Effector memory CD4-positive, alpha-beta T cell (primary cell): ENCODE measurements around the gene KANK2.

Source experiments
- DNase-seq, 3 donors: peaks; one replicate each; pipeline ENCODE4 v3.0.0-alpha.2; 2020
- H3K27ac ChIP-seq: 2 replicates; pipeline ENCODE4 v1.7.0; 2013; ENCODE audit warnings: mild to moderate bottlenecking, low read length, moderate library complexity; ENCODE audit not compliant: insufficient read depth, poor library complexity, severe bottlenecking
- H3K27me3 ChIP-seq: replicated peaks from 2 replicates; pipeline ENCODE4 v1.7.0; 2013; ENCODE audit warnings: mild to moderate bottlenecking, low read length; ENCODE audit not compliant: insufficient read depth, control insufficient read depth, poor library complexity, severe bottlenecking
- H3K36me3 ChIP-seq: 2 replicates; pipeline ENCODE4 v1.7.0; 2013; ENCODE audit warnings: mild to moderate bottlenecking, low read length, moderate library complexity; ENCODE audit not compliant: control insufficient read depth, insufficient read depth
- H3K4me1 ChIP-seq: 2 replicates; pipeline ENCODE4 v1.7.0; 2013; ENCODE audit warnings: low read length, mild to moderate bottlenecking; ENCODE audit not compliant: control insufficient read depth, insufficient read depth, poor library complexity, severe bottlenecking
- H3K4me3 ChIP-seq: 2 replicates; pipeline ENCODE4 v1.7.0; 2013; ENCODE audit warnings: low read length, low read depth, mild to moderate bottlenecking; ENCODE audit not compliant: insufficient read depth, poor library complexity, severe bottlenecking
- H3K9me3 ChIP-seq: 2 replicates; pipeline ENCODE4 v1.7.0; 2013; ENCODE audit warnings: mild to moderate bottlenecking, low read length, moderate library complexity; ENCODE audit not compliant: control insufficient read depth

KANK2 gene

GRCh38 chr19:11174336-11174735 lies 23.0 kb downstream of the KANK2 start:
- H3K36me3 ChIP-seq, result no peaks in the 10 kb centered on the region
- no peak overlapping the region for H3K27ac ChIP-seq
- no peak overlapping the region for H3K4me3 ChIP-seq
- no peaks in the 10 kb centered on the region for H3K4me1 ChIP-seq
- DNase-seq, result no peak
- no peaks in the 10 kb centered on the region for H3K27me3 ChIP-seq
- no peaks in the 10 kb centered on the region for H3K9me3 ChIP-seq

DNA sequence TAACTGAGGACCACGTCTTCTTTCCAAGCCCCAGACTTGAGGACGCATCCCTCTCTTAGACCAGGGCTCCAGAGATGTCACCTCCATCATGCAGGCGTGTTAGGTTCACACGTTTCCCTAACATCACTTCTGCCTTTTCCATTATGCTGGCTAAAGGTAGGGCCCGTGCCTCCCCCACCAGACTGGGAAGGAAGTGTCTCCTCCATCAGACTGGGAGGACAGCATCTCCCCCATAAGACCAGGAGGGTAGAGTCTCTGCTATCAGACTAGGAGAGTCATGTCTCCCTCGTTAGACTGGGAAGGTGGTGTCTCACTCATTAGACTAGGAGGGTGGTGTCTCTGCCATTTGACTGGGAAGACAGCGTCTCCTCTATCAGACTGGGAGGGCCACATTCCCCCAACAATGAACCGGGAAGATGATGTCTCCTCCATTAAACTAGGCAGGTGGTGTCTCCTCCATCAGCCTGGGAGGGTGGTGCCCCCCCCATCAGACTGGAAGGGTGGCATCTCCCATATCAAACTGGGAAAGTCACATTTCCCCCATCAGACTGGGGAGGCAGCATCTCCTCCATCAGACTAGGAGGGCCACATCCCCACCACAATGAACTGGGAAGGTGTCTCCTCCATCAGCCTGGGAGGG lies 23.7 kb downstream of the KANK2 start:
- no peak for DNase-seq
- Histone ChIP-seq H3K4me3 (no peak overlapping the region), H3K36me3 (no peaks in the 10 kb centered on the region), H3K27ac (no peak overlapping the region), H3K27me3 (no peaks in the 10 kb centered on the region), H3K4me1 (no peaks in the 10 kb centered on the region), H3K9me3 (no peaks in the 10 kb centered on the region)

DNA sequence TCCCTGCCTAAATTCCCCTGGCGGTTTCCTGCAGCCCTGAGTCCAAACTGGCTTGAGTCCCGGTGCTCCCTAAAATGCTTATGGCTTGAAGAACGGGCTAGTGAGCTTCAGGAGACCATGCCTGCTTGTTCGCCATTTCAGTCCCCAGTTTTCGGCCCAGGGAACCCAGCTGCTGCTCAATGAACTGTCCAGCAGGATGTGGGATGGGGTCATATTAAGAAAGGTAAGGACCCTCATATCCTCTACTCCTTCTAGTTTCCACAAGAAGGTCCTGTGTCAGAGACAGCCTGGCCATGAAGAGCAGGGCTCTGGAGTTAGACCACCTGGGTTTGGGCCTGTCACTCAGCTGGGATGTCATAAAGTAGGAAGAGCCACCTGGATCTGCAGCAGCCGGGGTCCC lies 24.8 kb downstream of the KANK2 start:
- Histone ChIP-seq H3K9me3 (no peaks in the 10 kb centered on the region), H3K27me3 (no peaks in the 10 kb centered on the region), H3K4me1 (no peaks in the 10 kb centered on the region), H3K36me3 (no peaks in the 10 kb centered on the region), H3K27ac (no peak overlapping the region), H3K4me3 (no peak overlapping the region)
- no peak for DNase-seq

DNA sequence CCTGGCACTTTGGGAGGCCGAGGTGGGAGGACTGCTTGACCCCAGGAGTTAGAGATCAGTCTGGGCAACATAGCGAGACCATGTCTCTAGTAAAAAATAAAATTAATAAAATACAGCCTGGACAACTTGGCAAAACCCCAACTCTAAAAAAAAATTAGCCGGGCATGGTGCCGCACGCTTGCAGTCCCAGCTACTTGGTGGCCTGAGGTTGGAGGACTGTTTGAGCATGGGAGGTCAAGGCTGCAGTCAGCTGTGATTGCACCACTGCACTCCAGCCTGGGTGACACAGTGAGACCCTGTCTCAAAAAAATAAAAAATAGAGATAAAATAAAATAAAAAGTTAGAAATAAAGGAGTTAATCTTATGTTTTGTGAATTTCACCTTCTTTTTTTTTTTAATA lies 26.2 kb downstream of the KANK2 start:
- Histone ChIP-seq H3K4me1 (no peaks in the 10 kb centered on the region), H3K9me3 (no peaks in the 10 kb centered on the region), H3K4me3 (no peak overlapping the region), H3K27me3 (no peaks in the 10 kb centered on the region), H3K27ac (no peak overlapping the region), H3K36me3 (no peaks in the 10 kb centered on the region)
- DNase-seq, result no peak

- no peak overlapping the region for H3K27ac ChIP-seq
- no peaks in the 10 kb centered on the region for H3K36me3 ChIP-seq
- no peak overlapping the region for H3K4me3 ChIP-seq
- no peaks in the 10 kb centered on the region for H3K4me1 ChIP-seq
- no peaks in the 10 kb centered on the region for H3K27me3 ChIP-seq
- no peak for DNase-seq
- no peaks in the 10 kb centered on the region for H3K9me3 ChIP-seq
These were observed 27.3 kb downstream of the KANK2 start for GRCh38 chr19:11169896-11170678.

- no peak for DNase-seq
- H3K4me3 ChIP-seq, result no peak overlapping the region
- no peaks in the 10 kb centered on the region for H3K36me3 ChIP-seq
- no peaks in the 10 kb centered on the region for H3K27me3 ChIP-seq
- H3K9me3 ChIP-seq, result no peaks in the 10 kb centered on the region
- no peaks in the 10 kb centered on the region for H3K4me1 ChIP-seq
- H3K27ac ChIP-seq, result no peak overlapping the region
These were observed 28.8 kb downstream of the KANK2 start for GRCh38 chr19:11168568-11168967.

DNA sequence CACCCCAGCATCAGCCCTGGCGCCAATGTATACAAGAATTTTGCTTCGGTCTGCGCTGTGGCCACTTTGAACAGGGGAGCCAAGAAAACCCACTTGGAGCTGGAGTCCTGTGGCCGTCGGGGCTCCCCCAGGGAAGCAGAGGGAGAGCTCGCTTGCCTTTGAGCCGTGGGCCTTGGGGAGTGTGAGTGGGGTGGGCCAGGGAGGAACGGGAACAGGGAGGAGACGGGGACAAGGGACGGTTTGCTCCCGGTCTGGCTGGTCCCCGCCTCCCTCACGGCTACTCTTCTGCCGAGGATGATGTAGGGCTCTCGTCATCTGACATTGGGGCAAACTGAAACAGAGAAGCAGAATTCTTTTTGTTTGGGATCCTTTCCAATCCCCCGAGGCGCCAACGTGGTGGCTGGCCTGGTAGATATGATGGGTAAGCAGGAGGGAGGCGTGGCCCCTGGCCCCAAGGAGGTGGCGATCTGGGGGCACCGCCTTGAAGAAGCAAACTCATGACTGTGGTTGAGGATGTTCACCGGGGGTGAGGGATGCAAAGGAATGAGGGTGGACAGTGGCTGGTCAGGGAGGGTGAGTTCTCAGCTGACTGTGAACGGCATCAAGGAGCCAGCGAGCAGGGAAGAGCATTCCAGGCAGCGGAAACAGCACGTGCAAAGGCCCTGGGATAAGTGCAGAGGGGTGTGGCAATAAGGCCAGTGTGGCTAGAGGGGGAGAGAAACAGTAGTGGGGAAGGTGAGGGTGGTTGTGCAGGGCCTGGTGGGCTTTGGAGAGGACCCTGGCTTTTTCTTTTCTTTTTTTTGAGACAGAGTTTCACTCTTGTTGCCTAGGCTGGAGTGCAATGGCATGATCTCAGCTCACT lies 30.8 kb downstream of the KANK2 start:
- Histone ChIP-seq H3K4me1 (no peaks in the 10 kb centered on the region), H3K27me3 (no peaks in the 10 kb centered on the region), H3K4me3 (no peak overlapping the region), H3K27ac (no peak overlapping the region), H3K36me3 (no peaks in the 10 kb centered on the region), H3K9me3 (no peaks in the 10 kb centered on the region)
- no peak for DNase-seq

DNA sequence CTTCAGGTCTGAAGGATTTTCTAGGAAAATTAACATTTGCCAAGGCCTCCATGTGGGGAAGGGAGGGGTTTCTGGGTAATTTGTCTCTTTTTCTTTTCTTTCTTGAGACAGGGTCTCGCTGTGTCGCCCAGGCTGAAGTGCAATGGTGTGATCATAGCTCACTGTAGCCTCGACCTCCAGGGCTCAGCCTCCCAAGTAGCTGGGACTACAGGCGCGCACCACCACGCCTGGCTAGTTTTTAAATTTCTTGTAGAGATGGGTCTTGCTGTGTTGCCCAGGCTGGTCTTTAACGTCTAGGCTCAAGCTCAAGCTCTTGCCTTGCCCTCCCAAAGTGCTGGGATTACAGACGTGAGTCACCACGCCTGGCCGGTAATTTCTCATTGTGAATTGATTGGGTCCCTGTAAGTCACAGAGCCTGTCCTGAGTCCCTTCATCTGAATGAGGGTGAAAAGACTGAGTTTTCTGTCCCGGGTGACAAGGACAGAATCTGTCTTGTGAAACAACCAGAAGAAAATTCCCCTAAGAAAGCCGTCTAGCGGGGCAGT lies 31.8 kb downstream of the KANK2 start:
- Histone ChIP-seq H3K36me3 (no peaks in the 10 kb centered on the region), H3K27me3 (no peaks in the 10 kb centered on the region), H3K4me3 (no peak overlapping the region), H3K9me3 (no peaks in the 10 kb centered on the region), H3K4me1 (no peaks in the 10 kb centered on the region), H3K27ac (no peak overlapping the region)
- no peak for DNase-seq

DNA sequence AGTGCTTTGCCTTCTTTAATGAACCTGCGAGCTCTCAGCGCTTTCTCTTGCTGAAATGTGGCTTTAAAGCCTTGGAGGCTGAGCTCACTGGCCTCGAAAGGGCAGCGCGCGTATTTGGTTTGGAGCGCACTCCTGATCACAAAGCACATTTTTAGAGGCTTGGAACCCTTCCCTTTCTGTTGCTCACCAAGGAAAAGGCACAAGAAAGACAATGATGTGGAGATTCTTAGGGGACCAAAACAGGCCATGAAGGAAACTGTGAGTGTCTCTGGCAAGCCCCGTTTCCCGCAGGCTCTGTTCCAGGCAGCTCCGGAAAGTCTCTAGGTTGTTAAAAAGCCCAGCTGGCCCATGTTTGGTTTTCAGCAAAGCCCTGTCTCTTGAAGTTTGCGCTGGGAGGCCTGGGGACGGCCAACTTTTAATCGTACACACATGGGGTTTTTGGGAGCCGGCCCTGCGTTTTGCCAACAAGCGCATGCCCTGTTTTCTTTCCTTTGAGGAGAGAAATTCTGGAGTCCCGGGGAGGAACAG lies 32.4 kb downstream of the KANK2 start:
- Histone ChIP-seq H3K9me3 (no peaks in the 10 kb centered on the region), H3K27me3 (no peaks in the 10 kb centered on the region), H3K36me3 (no peaks in the 10 kb centered on the region), H3K4me3 (no peak overlapping the region), H3K27ac (no peak overlapping the region), H3K4me1 (no peaks in the 10 kb centered on the region)
- DNase-seq, result no peak
